ENCODE data around the gene KLHL28.

KLHL28 gene

DNA sequence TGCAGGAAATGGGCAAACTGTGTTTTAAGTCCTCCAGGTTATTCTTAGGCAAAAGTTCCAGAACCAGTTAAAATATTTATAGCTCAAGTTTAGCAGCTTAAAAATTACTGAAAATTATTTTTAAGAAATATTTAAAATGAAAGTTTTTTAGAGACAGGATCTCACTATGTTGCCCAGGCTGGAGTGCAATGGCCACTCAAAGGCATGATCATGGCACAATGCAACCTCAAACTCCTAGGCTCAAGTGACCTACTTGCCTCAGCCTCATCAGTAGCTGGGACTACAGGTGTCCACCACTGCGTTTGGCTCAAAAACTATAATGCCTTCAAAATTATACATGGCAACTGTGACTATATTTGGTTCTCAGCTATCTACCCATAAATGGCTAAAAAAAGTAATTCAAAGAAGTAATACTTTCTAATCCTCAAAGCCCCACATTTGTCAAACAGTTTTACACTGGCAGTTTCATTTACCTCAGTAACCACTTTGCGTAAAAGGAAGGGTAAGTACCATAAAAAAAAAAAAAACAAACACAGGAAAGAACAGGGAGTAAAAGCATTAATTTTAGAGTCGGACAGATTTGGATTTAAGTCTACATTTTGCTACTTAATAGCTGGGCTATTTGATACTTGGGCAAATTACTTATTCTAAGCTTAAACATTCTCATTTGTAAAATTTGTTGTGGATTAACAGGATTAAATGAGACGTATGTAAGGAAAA, 9.2 kb downstream of the KLHL28 start:
- DNase-seq (ENCODE audit: extremely low read depth, insufficient read length): no peak
- H3K36me3 ChIP-seq (ENCODE audit: control insufficient read depth, insufficient read depth, low read length): no peaks in the 10 kb centered on the region; the same call in none of the 2 replicates
- no peak overlapping the region for H3K4me3 ChIP-seq (replicated peaks; ENCODE audit: low read depth, low read length)
- TF ChIP-seq, protein P1, sequence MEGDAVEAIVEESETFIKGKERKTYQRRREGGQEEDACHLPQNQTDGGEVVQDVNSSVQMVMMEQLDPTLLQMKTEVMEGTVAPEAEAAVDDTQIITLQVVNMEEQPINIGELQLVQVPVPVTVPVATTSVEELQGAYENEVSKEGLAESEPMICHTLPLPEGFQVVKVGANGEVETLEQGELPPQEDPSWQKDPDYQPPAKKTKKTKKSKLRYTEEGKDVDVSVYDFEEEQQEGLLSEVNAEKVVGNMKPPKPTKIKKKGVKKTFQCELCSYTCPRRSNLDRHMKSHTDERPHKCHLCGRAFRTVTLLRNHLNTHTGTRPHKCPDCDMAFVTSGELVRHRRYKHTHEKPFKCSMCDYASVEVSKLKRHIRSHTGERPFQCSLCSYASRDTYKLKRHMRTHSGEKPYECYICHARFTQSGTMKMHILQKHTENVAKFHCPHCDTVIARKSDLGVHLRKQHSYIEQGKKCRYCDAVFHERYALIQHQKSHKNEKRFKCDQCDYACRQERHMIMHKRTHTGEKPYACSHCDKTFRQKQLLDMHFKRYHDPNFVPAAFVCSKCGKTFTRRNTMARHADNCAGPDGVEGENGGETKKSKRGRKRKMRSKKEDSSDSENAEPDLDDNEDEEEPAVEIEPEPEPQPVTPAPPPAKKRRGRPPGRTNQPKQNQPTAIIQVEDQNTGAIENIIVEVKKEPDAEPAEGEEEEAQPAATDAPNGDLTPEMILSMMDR (IDR thresholded peaks at IDR 0.05; ENCODE audit: insufficient read depth, low read length, poor library complexity, severe bottlenecking): no peak
- H3K27me3 ChIP-seq (replicated peaks; ENCODE audit: control insufficient read depth, insufficient read depth, low read length): no peaks in the 10 kb centered on the region

DNA sequence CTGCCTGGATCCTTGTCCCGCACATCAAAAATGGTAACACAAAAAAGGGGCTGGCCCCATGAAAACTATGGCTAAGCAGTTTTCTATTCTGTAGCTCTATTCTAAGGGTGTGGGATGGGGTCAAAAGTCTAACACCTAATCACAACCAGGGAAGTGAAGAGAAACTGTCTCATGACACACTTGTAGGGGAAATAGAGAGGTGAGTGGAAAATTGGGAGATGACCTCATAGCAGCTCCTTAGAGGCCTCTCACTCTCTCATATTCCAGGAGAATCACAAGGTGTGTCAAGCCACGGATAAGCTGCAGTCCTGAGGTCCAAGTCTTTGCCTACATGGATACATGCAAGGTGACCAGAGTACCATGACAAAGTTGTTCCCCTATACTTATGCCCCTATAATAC, 10.7 kb downstream of the KLHL28 start:
- H3K4me3 ChIP-seq (replicated peaks; ENCODE audit: low read depth, low read length): no peak overlapping the region
- no peaks in the 10 kb centered on the region; the same call in none of the 2 replicates for H3K36me3 ChIP-seq (ENCODE audit: control insufficient read depth, insufficient read depth, low read length)
- TF ChIP-seq, protein P1 (IDR thresholded peaks at IDR 0.05; ENCODE audit: insufficient read depth, low read length, poor library complexity, severe bottlenecking): no peak
- no peak for DNase-seq (ENCODE audit: extremely low read depth, insufficient read length)
- H3K27me3 ChIP-seq (replicated peaks; ENCODE audit: control insufficient read depth, insufficient read depth, low read length): no peaks in the 10 kb centered on the region

DNA sequence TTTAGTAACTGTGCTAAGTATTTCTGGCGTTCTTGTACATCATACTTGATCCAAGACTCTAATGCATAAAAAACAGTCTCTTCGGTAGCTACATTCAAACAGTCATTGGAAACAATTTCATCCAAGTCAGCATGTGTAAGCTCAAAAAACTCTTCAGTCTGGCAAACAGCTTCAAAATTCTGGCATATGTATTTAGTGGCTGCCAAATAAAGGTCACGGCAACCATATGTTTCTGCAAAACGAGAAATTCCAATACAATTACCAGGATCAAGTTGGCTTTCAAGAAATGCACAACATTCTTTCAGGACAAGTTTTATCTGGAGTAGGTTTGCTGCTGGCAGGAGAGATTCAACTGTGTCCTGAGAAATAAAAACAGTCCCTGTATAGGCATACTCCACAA, 16.5 kb downstream of the KLHL28 start:
- TF ChIP-seq, protein P1 (IDR thresholded peaks at IDR 0.05; ENCODE audit: insufficient read depth, low read length, poor library complexity, severe bottlenecking): no peak
- H3K4me3 ChIP-seq (replicated peaks; ENCODE audit: low read depth, low read length): no peak overlapping the region
- no peaks in the 10 kb centered on the region; the same call in none of the 2 replicates for H3K36me3 ChIP-seq (ENCODE audit: control insufficient read depth, insufficient read depth, low read length)

DNA sequence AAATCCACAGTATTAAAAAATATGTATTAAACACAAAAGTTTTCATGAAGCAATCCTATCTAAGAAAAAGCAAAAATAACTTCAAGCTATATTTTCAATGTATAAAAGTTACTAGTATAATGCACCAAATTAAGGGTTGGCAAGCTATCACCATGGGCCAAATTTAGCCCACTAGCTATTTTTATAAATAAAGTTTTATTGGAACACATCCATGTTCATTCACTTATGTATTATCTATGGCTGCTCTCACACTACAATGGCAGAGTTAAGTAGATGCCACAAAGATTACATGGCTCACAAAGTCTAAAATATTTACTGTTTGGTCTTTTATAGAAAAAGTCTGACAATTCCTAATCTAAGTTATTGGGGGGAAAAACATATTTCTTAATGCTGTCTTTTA, 17.6 kb downstream of the KLHL28 start:
- H3K27me3 ChIP-seq (replicated peaks; ENCODE audit: control insufficient read depth, insufficient read depth, low read length): no peaks in the 10 kb centered on the region
- DNase-seq (ENCODE audit: extremely low read depth, insufficient read length): no peak
- no peak overlapping the region for H3K4me3 ChIP-seq (replicated peaks; ENCODE audit: low read depth, low read length)
- TF ChIP-seq, protein P1 (IDR thresholded peaks at IDR 0.05; ENCODE audit: insufficient read depth, low read length, poor library complexity, severe bottlenecking): no peak
- peaks cover 2% of the 10 kb centered on the region for H3K36me3 ChIP-seq (ENCODE audit: control insufficient read depth, insufficient read depth, low read length)

More for the DNA sequence above, 16.5 kb downstream of the KLHL28 start:
- no peaks in the 10 kb centered on the region for H3K27me3 ChIP-seq (replicated peaks; ENCODE audit: control insufficient read depth, insufficient read depth, low read length)
- no peak for DNase-seq (ENCODE audit: extremely low read depth, insufficient read length)

DNA sequence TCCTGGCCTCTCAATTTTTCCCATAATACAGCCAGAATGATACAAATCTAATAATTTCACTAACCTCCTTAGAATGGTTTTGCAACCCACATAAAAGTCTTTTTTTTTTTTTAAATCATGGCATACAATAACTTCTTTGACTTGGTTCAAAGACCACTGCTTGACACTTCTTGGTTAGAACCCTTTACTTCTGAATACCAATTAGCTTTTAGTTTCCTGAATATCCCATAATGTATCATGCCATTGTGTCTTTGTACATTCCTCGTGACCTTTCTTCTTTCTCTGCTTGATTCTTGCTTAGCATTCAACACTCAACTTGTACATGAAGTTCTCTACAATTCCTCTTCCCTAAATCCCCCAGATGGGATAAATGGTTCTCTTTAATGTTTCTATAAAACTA, 19.3 kb downstream of the KLHL28 start:
- H3K27me3 ChIP-seq (replicated peaks; ENCODE audit: control insufficient read depth, insufficient read depth, low read length): no peaks in the 10 kb centered on the region
- H3K36me3 ChIP-seq (ENCODE audit: control insufficient read depth, insufficient read depth, low read length): peaks cover 5% of the 10 kb centered on the region
- TF ChIP-seq, protein P1 (IDR thresholded peaks at IDR 0.05; ENCODE audit: insufficient read depth, low read length, poor library complexity, severe bottlenecking): no peak

More for the DNA sequence above, 19.3 kb downstream of the KLHL28 start:
- DNase-seq (ENCODE audit: extremely low read depth, insufficient read length): no peak
- H3K4me3 ChIP-seq (replicated peaks; ENCODE audit: low read depth, low read length): no peak overlapping the region
